Measurements from ENCODE around the gene DMD. TPM values are rescaled to one million over a fixed set of nuclear protein-coding genes. Genes with fewer than 3 reads are reported as not detected.

The DMD gene
- total RNA-seq (2022): 42.9 and 47.2 TPM in 2 replicates
- Bru-seq, nascent RNA: percentile 50 among the genes with signal in this experiment
- percentile 47 among the genes with signal in this experiment for BruChase-seq, experiment 1, labeled RNA remaining after a 2-hour chase
- percentile 49 among the genes with signal in this experiment for BruChase-seq, experiment 2, labeled RNA remaining after a 6-hour chase
- long read RNA-seq, full-length matches to known transcripts: 6 of 72 reads
- long read RNA-seq, partial matches to known transcripts: 31 of 72 reads
- long read RNA-seq, other reads (novel, unspliced or antisense): 35 of 72 reads

- TF ChIP-seq CTCF (IDR thresholded peaks at IDR 0.05; ENCODE audit: insufficient read depth in 1 of 2, low read depth in 1 of 2, low read length in 1 of 2, severe bottlenecking in 1 of 2, unreplicated experiment in 1 of 2): no peak
- Histone ChIP-seq H3K4me1 (no peaks in the 10 kb centered on the region), H3K9me3 (no peaks in the 10 kb centered on the region), H3K4me3 (ENCODE audit: low read depth, low read length) (no peak within 1 kb of the TSS), H3K36me3 (ENCODE audit: control insufficient read depth, insufficient read depth, low read length) (no peaks in the 10 kb centered on the region), H3K27me3 (replicated peaks; ENCODE audit: control insufficient read depth, insufficient read depth, low read length) (no peaks in the 10 kb centered on the region)
- H3K9me3 Mint-ChIP-seq (ENCODE audit: unreplicated experiment): no peaks in the 10 kb centered on the region
- ChIA-PET POLR2A (no interaction called here), CTCF (no interaction called here)
- H3K27ac Mint-ChIP-seq (ENCODE audit: unreplicated experiment): no peak within 1 kb of the TSS
- no TSS peak for BruUV-seq (replicated peaks)
- H3K36me3 Mint-ChIP-seq (ENCODE audit: insufficient read depth, unreplicated experiment): no peaks in the 10 kb centered on the region
- H3K27me3 Mint-ChIP-seq (ENCODE audit: insufficient read depth, unreplicated experiment): no peaks in the 10 kb centered on the region
- peak; percentile 22 to 36 for DNase-seq
- H3K4me1 Mint-ChIP-seq (ENCODE audit: low read depth, unreplicated experiment): no peaks in the 10 kb centered on the region
- H3K4me3 Mint-ChIP-seq (ENCODE audit: unreplicated experiment): peak within 1 kb of the TSS; percentile 53
- intact Hi-C loops (cut with micrococcal nuclease; ENCODE audit: unreplicated experiment): no loop called here
Measured at GRCh38 chrX:33211356-33212260, at the start of gene DMD. TSS of gene DMD (minus strand) at chrX:33211549. CDS start at chrX:33211312, 237 bp downstream.

- Mint-ChIP-seq H3K4me1 (ENCODE audit: low read depth, unreplicated experiment) (no peaks in the 10 kb centered on the region), H3K4me3 (ENCODE audit: unreplicated experiment) (no peak overlapping the region), H3K9me3 (ENCODE audit: unreplicated experiment) (no peaks in the 10 kb centered on the region), H3K27ac (ENCODE audit: unreplicated experiment) (no peak overlapping the region), H3K36me3 (ENCODE audit: insufficient read depth, unreplicated experiment) (no peaks in the 10 kb centered on the region), H3K27me3 (ENCODE audit: insufficient read depth, unreplicated experiment) (no peaks in the 10 kb centered on the region)
- ChIA-PET POLR2A (no interaction called here), CTCF (no interaction called here)
- intact Hi-C loops (cut with micrococcal nuclease; ENCODE audit: unreplicated experiment): no loop called here
- no peaks in the 10 kb centered on the region for H3K9me3 ChIP-seq
- H3K4me3 ChIP-seq (ENCODE audit: low read depth, low read length): no peak overlapping the region
- BruUV-seq (replicated peaks): no TSS peak
- no peak for TF ChIP-seq CTCF (IDR thresholded peaks at IDR 0.05; ENCODE audit: insufficient read depth in 1 of 2, low read depth in 1 of 2, low read length in 1 of 2, severe bottlenecking in 1 of 2, unreplicated experiment in 1 of 2)
- no peak for DNase-seq
- no peaks in the 10 kb centered on the region for H3K4me1 ChIP-seq
- no peaks in the 10 kb centered on the region for H3K27me3 ChIP-seq (replicated peaks; ENCODE audit: control insufficient read depth, insufficient read depth, low read length)
- no peaks in the 10 kb centered on the region for H3K36me3 ChIP-seq (ENCODE audit: control insufficient read depth, insufficient read depth, low read length)
Measured at GRCh38 chrX:33252306-33252825, 41.0 kb upstream of the DMD start.

GRCh38 chrX:33218819-33219218, 7.5 kb upstream of the DMD start:
- H3K9me3 ChIP-seq: no peaks in the 10 kb centered on the region
- CTCF ChIA-PET: no interaction called here
- no peaks in the 10 kb centered on the region for H3K4me1 Mint-ChIP-seq (ENCODE audit: low read depth, unreplicated experiment)
- no peak overlapping the region for H3K4me3 Mint-ChIP-seq (ENCODE audit: unreplicated experiment)
- H3K4me3 ChIP-seq (ENCODE audit: low read depth, low read length): no peak overlapping the region
- no peak for DNase-seq
- H3K9me3 Mint-ChIP-seq (ENCODE audit: unreplicated experiment): no peaks in the 10 kb centered on the region
- H3K36me3 ChIP-seq (ENCODE audit: control insufficient read depth, insufficient read depth, low read length): no peaks in the 10 kb centered on the region
- peaks cover 5% of the 10 kb centered on the region for H3K27me3 Mint-ChIP-seq (ENCODE audit: insufficient read depth, unreplicated experiment)
- intact Hi-C loops (cut with micrococcal nuclease; ENCODE audit: unreplicated experiment): no loop called here
- POLR2A ChIA-PET: no interaction called here
- H3K4me1 ChIP-seq: no peaks in the 10 kb centered on the region
- no peak overlapping the region for H3K27ac Mint-ChIP-seq (ENCODE audit: unreplicated experiment)
- BruUV-seq (replicated peaks): no TSS peak
- H3K27me3 ChIP-seq (replicated peaks; ENCODE audit: control insufficient read depth, insufficient read depth, low read length): no peaks in the 10 kb centered on the region
- no peak for TF ChIP-seq CTCF (IDR thresholded peaks at IDR 0.05; ENCODE audit: insufficient read depth in 1 of 2, low read depth in 1 of 2, low read length in 1 of 2, severe bottlenecking in 1 of 2, unreplicated experiment in 1 of 2)
- no peaks in the 10 kb centered on the region for H3K36me3 Mint-ChIP-seq (ENCODE audit: insufficient read depth, unreplicated experiment)

Measured in Caco-2 (cell line).